Stimulated activated CD8-positive, alpha-beta memory T cell treated with anti-CD3 and anti-CD28 coated beads, Interleukin-4, amount 100 ng/mL, for 48 hours (primary cell): ENCODE results near the gene ZNF24.

ENCODE experiments used
- DNase-seq: peaks from one replicate; pipeline ENCODE4 v3.0.0-alpha.2; 2020

The ZNF24 gene

DNA sequence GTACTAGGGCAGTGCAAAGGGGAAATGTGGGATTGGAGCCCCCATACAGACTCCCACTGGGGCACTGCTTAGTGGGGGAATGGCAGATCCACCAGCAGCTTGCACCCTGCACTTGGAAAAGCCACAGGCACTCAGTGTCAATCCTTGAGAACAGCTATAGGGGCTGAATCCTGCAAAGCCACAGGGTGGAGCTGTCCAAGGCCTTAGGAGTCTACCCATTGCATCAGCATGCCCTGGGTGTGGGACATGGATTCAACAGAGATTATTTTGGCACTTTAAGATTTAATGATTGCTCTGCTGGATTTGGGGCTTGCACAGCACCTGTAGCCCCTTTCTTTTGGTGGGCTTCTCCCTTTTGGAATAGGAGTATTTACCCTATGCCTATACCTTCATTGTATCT lies 8.6 kb upstream of the ZNF24 start:
- no peak for DNase-seq

DNA sequence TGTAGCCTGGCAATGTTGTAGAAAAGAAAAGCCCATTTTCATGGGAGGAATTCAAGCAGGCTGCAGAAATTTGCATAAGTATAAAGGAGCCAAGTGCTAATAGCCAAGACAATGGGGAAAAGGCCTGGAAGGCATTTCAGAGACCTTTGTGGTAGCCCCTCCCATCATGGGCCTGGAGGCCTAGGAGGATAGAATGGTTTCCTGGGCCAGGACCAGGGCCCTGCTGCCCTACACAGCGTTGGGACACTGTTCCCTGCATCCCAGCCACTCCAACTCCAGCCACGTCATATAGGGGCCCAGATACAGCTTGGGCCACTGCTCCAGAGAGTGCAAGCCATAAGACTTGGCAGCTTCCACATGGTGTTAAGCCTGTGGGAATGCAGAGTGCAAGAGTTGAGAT lies 8.1 kb upstream of the ZNF24 start:
- no peak for DNase-seq

DNA sequence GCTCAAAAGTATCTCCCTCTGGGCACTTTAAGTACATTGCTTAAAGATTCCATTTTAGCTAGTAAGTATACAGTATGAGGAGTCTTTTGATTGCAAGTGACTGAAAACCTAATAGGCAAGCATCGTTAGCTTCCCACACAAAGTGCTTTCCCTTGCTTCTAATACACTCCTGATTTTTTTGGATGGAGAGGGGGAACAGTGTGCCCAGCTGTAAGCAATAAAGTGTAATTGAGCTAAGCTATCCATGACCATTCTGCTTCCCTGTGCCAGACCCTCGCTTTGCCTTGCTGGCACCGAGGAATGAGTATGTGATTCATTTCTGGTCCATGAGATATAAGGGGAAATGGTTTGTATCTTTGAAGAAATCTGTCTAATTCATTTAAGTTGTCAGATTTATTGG lies 3.8 kb upstream of the ZNF24 start:
- DNase-seq, result no peak

DNA sequence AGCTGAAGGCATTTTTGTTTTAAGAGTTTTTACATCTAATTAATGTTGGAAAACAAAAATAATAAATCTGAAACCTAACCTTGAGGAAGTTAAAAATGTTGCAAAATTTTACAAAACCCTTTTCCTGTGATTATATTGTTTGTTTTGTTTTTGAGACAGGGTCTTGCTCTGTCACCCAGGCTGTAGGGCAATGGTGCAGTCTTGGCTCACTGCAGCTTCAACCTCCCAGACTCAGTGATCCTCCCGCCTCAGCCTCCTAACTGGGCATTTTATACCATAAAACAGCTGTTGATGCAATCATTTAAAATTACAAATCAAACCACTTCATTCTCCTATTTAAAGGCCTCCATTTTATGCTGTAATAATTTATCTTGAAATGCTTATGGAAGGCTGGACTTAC lies 1.7 kb upstream of the ZNF24 start:
- no peak for DNase-seq

DNA sequence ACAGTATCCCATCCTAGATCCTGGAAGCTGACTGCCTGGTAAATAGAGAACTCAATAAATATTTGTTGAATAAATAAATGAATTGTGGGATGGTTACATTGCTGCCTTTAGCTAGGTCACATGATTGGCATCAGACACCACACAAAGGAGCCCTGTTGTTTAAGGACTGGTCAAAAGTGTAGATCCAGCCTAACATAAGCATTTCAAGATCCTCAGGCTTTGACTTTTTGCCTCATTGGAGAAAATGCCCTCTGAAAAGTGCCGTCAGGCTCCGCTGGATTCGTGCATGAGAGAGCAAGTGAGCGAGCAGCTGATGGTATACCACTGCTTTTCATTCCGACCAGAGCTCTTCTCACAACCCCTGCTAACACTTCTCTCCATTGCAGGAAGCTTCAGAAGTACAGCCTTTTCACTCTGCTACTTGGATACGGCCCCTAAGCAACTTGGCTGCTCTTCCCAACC lies 1.3 kb upstream of the ZNF24 start:
- no peak for DNase-seq

DNA sequence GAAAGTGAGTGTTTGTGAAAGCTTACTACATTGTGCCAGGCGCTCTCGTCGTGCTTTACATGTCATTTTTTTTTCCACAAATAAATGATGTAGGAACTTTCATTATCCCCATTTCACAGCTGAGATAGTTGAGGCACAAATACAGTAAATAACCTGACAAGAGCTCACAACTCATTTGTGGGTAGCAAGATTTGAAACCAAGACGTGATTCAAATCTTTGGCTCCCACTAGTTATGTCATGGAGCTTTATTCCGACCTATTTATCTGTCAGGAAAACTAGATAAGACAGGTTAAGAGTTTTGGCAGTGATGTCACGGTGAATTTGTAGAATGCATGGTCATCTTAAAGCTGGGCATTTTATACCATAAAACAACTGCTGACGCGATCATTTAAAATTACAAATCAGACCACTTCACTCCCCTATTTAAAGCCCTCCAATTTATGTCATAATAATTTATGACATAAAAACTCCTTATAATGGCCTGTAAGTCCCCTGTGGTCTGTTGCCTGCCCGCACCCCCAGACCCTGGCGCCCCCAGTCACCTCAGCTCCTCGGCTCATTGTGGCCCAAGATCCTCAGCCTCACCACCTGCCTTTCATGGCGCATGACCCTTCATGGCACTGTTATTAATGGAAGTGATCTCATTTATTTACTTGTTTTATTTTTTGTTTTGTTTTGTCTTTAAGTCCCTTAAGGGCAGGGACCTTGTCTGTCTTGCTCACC lies 678 bp upstream of the ZNF24 start:
- no peak for DNase-seq

DNA sequence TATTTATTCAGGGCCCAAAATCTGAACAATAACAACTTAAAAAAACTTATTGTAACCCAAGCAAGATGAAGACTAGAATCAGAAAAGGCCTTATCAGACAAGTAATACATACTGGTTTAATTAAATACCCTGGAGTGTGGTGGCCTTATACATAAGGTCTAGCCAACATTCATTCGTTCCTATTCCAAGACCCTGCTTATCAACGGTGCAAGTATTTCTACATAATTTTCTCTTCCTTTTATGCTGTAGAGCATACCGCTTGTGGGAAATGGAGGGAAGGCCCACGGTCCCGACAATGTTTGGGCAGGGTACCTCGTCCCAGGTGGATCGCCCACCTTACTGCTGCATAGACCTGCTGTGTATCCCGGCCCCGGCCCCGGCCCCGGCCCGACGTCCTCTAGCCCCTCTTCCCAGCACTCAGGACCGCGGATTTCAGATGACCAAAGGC lies 708 bp downstream of the ZNF24 start:
- DNase-seq, result no peak

DNA sequence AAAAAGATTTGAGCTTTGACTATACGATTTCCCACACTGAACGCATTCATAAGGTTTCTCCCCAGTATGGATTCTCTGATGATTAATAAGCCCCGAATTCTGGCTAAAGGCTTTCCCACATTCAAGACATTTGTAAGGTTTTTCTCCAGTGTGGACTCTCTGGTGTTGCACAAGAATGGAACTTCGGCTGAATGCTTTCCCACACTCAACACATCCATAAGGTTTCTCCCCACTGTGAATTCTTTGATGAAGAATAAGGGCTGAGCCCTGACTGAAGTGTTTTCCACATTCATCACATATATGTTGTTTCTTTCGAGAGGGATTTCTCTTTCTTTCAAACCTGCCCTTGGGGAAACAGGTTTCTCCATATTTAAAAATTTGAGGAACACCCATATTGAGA lies 6.9 kb downstream of the ZNF24 start:
- DNase-seq, result no peak

- DNase-seq, result no peak
Measured at GRCh38 chr18:35335866-35336265, 8.4 kb downstream of the ZNF24 start.

GRCh38 chr18:35334821-35335220 lies 9.4 kb downstream of the ZNF24 start:
- no peak for DNase-seq

DNA sequence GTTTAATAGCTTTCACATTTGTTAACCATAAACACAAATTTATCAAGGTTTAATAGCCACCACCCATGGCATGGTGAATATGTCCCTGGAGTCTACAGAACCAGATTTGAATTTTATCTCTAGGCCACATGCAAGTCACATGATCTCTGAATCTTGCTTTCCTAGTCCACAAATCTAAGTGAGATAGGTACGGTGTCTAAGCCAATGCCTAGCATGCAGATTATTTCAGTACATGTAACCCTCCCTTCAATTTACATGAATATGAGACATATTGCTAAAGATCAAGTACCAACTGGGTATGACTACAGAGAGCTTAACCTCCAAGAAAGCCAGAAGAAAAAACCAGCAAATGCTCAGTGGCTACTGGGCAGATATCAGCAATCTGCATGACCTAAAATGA lies 10.0 kb downstream of the ZNF24 start:
- no peak for DNase-seq

- DNase-seq, result no peak
Measured at GRCh38 chr18:35331367-35332087, 12.7 kb downstream of the ZNF24 start.

DNA sequence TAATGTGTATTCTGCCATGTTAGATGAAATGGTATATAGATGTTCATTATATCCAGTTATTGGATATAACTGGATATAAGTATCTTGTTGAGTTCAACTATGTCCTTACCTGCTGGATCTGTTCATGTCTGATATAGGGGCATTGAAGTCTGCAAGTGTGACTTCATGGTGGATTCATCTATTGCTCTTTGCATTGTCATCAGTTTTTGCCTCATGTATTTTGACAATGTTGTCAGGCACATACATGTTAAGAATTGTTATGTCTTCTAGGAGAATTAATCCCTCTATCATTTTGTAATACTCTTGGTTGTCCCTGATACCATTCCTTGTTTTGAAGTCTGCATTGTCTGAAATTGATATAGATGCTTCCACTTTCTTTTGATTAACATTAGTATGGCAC lies 15.4 kb downstream of the ZNF24 start:
- no peak for DNase-seq

- no peak for DNase-seq
Measured at GRCh38 chr18:35326695-35327387, 17.4 kb downstream of the ZNF24 start.

- no peak for DNase-seq
Measured at GRCh38 chr18:35324926-35325655, 19.1 kb downstream of the ZNF24 start.

DNA sequence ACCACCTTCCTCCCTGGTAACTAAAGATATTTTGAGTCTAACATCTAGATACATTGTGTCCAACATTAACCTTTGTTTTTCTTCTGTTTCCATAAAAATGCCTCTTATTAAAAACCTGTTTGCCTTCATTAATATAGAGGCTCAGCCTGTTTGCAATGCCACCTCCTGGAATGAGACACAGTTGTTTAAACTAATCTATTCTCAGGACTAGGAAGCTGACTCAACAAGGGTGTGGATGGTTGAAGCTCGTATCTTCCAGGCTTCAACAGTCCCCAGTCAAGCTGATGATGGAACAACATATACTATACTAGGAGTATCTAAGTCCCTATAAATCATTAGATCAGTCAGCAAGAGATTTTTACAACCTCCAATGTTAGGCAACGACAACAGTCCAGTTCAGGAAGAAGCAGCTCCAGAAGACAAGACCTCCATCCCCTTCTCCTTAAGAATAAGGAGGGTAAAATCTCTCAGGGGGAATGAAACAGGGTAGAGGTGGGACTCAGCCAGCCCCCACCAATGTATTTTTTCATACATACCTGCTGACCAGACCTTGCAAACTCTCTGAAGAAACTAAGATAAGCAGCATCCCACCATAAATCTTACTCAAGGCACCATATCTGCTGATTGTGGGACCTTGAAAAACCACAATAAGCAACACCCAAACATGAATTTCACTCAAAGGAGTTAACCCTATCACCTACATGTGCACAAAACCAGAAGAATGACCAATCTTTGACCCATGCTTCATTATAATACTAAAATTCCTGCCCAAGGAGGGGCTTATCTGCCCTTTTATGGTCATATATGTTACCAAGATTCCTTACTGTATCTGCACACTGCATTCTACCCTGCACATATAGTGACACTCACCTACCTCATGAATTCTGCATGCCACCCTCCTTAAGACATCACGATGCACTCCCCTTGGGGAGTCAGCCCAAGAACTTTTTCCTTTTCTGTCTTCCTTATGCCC lies 21.4 kb downstream of the ZNF24 start:
- DNase-seq, result no peak

DNA sequence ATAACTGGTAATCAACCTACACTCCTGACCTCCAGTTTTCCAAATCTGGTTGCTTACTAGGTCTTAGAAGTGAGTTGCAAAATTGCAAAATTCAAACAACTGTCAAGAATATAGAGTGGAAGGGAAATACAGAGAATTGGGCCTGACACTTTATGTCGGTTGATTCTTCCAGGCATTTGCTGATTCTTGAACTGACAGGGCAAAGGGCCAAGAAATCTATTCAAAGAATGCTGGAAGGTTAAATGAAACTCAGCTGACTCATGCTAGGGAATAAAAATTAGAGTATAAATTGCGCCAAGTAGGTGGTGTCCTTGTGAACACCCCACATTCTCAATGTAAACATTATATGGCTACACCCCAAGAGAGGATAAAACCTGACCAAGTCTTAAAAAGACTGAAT lies 32.7 kb downstream of the ZNF24 start:
- no peak for DNase-seq

DNA sequence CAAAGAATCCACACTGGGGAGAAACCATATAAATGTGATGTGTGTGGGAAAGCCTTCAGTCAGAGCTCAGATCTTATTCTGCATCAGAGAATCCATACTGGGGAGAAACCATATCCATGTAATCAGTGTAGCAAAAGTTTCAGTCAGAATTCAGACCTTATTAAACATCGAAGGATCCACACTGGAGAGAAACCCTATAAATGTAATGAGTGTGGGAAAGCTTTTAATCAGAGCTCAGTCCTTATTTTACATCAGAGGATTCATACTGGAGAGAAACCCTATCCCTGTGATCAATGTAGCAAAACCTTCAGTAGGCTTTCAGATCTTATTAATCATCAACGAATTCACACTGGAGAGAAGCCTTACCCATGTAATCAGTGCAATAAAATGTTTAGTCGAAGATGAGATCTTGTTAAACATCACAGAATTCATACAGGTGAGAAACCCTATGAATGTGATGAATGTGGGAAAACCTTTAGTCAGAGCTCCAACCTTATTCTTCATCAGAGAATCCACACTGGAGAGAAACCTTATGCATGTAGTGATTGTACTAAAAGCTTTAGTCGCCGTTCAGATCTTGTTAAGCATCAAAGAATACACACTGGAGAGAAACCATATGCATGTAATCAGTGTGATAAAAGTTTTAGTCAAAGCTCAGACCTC lies 37.5 kb downstream of the ZNF24 start:
- DNase-seq, result no peak

DNA sequence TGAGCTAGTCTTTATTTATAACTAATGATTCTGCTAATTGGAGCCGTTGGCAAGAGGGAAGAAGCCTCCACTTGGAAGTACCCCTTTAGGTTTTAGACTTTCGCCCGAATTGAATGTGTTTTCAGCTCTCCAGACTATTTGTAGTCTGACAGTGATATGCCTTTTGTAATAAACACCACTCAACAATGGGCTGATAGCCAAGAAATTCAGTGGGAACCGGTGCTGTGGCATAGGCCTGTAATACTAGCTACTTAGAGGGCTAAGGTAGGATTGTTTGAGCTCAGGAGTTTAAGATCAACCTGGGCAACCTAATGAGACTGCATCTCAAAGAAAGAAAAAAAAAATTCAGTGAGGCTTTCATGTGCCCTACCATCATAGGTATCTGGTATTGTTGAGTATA lies 40.6 kb downstream of the ZNF24 start:
- no peak for DNase-seq

- DNase-seq, result no peak
Measured at GRCh38 chr18:35296060-35296459, 48.2 kb downstream of the ZNF24 start.

DNA sequence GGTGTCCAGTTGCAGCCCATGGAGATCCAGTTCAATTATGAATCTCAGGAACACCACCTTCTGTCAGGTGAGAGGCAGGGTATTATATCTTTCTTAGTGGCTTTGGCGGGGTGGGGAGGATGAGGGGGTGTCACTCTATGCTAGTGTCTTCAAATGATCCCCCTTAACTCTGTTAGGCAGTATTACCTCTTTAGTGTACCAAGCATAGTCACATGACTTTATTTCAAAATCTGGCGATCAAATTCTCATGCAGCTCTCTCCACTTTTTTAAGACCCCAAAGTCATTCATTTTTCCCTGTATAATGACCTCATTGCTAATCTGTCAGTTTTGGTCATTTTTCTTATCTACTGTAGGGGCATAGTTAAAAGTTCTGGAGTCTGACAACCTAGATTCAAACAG lies 53.1 kb downstream of the ZNF24 start:
- no peak for DNase-seq
